ENCODE data around the gene SPOP. TPM values are rescaled to one million over a fixed set of nuclear protein-coding genes. Genes with fewer than 3 reads are reported as not detected.
"Not testable (repeated sequence)": the region's sequence is repeated elsewhere in the genome, so short reads cannot be mapped to it uniquely, and the experiment has no call there.

The SPOP gene
- total RNA-seq, 1 donor from 2014 or later, result 68.3 TPM

GRCh38 chr17:49567871-49568694, 109.8 kb downstream of the SPOP start:
- peak; percentile 94 for DNase-seq (ENCODE audit: low spot score)
- intact Hi-C loops (cut with DNase I), result loop anchor here (1.0 to 5.0 kb wide), 2 partner anchors 127 to 214 kb away; no protein-coding TSS in a partner anchor

GRCh38 chr17:49567104-49567521, 110.8 kb downstream of the SPOP start:
- peak; percentile 50 for DNase-seq (ENCODE audit: low spot score)
- intact Hi-C loops (cut with DNase I), result loop anchor here (1.0 to 5.0 kb wide), 2 partner anchors 128 to 215 kb away; no protein-coding TSS in a partner anchor

GRCh38 chr17:49566668-49567071, 111.2 kb downstream of the SPOP start:
- intact Hi-C loops (cut with DNase I), result loop anchor here (1.0 to 5.0 kb wide), 2 partner anchors 129 to 216 kb away; no protein-coding TSS in a partner anchor
- DNase-seq (ENCODE audit: low spot score), result peak; percentile 24

DNA sequence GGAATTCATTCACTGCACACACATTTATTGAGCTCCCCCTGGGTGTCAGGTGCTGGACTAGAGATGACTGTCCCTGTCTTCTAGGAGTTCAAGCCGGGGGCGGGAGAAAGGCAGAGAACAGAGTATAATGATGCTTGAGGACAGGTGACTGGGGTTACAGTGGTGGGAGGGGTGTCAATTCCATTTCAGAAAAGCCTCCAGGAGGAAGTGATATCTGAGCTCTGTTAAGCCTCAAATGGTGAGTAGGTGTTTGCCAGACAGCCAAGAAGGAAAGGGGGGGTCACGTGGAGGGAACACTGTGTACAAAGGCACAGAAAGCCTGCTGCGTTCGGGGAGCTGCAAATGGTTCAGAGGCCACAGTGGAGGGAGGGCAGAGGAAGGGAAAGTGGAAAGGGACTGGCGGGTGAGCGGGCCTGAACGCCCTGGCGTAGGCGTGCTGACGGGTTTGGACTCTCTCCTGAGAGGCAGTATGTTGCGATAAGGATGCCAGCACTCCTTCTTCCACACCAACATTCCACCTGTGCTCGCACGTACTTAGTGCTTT, 111.9 kb downstream of the SPOP start:
- intact Hi-C loops (cut with DNase I), result loop anchor here (5.0 kb wide), 1 partner anchor 216 kb away; no protein-coding TSS in a partner anchor
- peak; percentile 76 for DNase-seq (ENCODE audit: low spot score)

DNA sequence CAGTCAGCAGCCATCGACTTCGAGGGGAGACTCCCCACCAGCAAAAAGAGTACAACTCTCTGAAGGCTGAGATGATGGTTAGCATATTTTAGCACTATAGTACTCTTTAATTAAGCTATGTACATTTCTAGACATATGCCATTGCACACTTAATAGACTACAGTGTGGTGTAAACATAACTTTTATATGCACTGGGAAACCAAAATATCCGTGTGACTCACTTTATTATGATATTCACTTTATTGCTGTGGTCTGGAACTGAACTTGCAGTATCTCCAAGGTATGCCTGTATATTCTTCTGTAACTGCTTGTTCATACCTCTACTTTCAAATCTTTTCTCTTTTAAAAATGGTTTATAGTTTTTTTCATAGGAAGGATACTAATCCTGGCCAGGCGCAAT, 113.3 kb downstream of the SPOP start:
- DNase-seq (ENCODE audit: low spot score), result no peak
- intact Hi-C loops (cut with DNase I), result loop anchor here (5.0 kb wide), 1 partner anchor 218 kb away; no protein-coding TSS in a partner anchor

GRCh38 chr17:49557312-49558024, 120.4 kb downstream of the SPOP start:
- intact Hi-C loops (cut with DNase I), result loop anchor here (2.0 to 5.0 kb wide), 4 partner anchors 61 to 240 kb away; no protein-coding TSS in a partner anchor
- peak; percentile 15 for DNase-seq (ENCODE audit: low spot score)

GRCh38 chr17:49556223-49556943, 121.5 kb downstream of the SPOP start:
- intact Hi-C loops (cut with DNase I), result loop anchor here (2.0 to 5.0 kb wide), 4 partner anchors 60 to 239 kb away; no protein-coding TSS in a partner anchor
- DNase-seq (ENCODE audit: low spot score), result peak; percentile 84

DNA sequence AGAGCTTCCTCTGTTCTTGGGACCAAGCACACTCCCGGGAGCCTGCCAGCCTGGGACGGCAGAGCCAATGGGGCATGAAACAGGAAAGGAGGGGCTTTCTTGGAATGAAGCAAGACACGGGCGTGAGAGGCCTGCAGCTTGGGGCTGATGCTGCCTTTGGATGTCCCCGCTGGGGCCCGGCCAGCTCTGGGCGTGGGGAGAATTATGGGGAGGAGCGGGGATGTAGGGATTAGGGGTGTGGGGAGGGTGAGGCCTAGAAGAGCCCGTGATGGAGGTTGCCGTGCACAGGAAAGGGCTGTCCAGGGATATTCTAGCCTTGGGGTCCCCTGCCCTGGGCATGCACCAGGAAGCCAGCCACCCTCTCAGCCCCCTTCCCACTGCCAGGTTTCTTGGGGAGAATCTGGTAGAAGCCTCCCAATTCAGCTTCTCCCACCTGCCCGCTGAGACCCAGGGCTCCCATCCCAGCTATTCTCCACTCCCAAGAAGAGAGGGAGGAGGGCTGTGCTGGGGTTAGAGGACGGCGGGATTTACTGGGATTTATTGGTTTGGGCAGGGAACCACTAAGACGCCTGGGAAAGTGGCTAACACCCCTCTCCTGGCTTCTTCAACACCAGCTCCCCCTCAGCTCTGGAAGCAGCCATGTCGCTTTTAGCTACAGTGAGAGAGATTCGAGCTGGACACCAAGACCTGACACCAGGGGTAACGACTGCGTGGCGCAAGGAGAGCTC, 122.2 kb downstream of the SPOP start:
- intact Hi-C loops (cut with DNase I), result loop anchor here (2.0 to 5.0 kb wide), 4 partner anchors 59 to 238 kb away; no protein-coding TSS in a partner anchor
- no peak for DNase-seq (ENCODE audit: low spot score)

- peak; percentile 55 for DNase-seq (ENCODE audit: low spot score)
- intact Hi-C loops (cut with DNase I), result loop anchor here (5.0 kb wide), 1 partner anchor 238 kb away; no protein-coding TSS in a partner anchor
These were observed 123.0 kb downstream of the SPOP start for GRCh38 chr17:49554694-49555494.

- intact Hi-C loops (cut with DNase I), result no loop called here
- DNase-seq (ENCODE audit: low spot score), result peak; percentile 51
These were observed 124.1 kb downstream of the SPOP start for GRCh38 chr17:49553676-49554335.

GRCh38 chr17:49552070-49552751, 125.7 kb downstream of the SPOP start:
- intact Hi-C loops (cut with DNase I), result no loop called here
- peak; percentile 70 for DNase-seq (ENCODE audit: low spot score)

DNA sequence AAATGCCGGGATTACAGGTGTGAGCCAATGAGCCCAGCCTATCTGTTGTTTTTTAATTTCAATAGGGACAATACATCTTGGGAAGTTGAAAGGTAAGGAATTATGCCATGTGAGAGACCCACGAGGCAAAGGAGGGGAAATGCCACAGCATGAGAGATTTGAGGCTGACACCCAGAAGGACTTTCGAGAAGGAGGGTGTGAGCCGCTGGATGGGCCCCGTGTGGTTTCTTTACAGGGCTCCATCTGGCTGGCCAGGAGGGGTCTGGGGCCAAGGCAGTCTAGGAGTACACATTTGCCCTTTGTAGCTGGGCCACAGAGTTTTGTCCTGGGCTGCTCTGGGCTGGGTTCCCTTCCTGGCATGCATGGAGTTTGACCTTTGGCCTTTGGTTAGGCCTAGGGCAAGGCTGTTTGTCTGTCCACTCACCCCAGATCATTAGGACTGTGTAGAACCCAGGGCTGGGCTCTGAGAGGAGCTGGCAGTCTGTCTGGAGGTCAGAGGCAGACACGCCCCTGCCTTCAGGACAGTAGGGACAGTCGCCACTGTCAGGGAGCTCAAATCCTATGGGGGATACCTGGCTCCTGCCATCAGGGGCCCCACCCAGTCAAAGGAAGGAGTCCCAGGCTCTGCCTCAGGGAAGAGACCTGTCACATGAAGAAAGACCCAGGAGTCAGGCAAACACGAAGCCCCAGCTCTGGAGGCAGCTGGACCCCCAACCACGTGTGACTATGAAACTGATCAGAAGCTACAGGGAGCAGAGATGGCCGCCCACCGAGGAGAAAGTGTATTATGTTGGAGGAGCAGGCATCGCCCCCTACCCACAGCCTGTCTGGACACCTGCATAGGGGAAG, 126.5 kb downstream of the SPOP start:
- intact Hi-C loops (cut with DNase I), result no loop called here
- DNase-seq (ENCODE audit: low spot score), result peak; percentile 62

- intact Hi-C loops (cut with DNase I), result not testable (repeated sequence)
- peak; percentile 5 for DNase-seq (ENCODE audit: low spot score)
These were observed 127.1 kb downstream of the SPOP start for GRCh38 chr17:49550764-49551163.

- intact Hi-C loops (cut with DNase I), result loop anchor here (2.0 to 5.0 kb wide), 2 partner anchors 38 to 115 kb away; no protein-coding TSS in a partner anchor
- peak; percentile 69 for DNase-seq (ENCODE audit: low spot score)
These were observed 127.9 kb downstream of the SPOP start for GRCh38 chr17:49549691-49550678.

DNA sequence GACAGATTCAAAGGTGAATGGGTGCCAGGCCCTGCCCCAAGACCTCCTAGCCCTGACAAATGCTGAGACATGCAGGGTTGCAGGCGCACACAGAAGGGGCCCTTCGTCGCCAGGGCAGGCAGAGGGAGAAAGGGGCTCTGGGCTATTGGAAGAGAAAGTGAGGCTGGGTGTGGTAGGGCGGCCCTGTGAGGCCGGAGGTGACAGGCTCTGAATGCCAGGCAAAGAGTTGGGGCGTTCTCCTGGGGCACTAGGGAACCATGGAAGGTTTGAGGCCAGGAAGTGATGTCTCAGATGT, 128.6 kb downstream of the SPOP start:
- DNase-seq (ENCODE audit: low spot score), result peak; percentile 51
- intact Hi-C loops (cut with DNase I), result loop anchor here (2.0 to 5.0 kb wide), 2 partner anchors 37 to 114 kb away; no protein-coding TSS in a partner anchor

Data from cardiac septum (tissue), 1 donor.